GM21529 (cell line): Measurements from ENCODE around the gene CORO1C.

Experiments used
- ATAC-seq: cut with Tn5 transposase; IDR thresholded peaks from one replicate; pipeline ENCODE4 v1.9.1; 2021; ENCODE audit not compliant: unreplicated experiment

The CORO1C gene

DNA sequence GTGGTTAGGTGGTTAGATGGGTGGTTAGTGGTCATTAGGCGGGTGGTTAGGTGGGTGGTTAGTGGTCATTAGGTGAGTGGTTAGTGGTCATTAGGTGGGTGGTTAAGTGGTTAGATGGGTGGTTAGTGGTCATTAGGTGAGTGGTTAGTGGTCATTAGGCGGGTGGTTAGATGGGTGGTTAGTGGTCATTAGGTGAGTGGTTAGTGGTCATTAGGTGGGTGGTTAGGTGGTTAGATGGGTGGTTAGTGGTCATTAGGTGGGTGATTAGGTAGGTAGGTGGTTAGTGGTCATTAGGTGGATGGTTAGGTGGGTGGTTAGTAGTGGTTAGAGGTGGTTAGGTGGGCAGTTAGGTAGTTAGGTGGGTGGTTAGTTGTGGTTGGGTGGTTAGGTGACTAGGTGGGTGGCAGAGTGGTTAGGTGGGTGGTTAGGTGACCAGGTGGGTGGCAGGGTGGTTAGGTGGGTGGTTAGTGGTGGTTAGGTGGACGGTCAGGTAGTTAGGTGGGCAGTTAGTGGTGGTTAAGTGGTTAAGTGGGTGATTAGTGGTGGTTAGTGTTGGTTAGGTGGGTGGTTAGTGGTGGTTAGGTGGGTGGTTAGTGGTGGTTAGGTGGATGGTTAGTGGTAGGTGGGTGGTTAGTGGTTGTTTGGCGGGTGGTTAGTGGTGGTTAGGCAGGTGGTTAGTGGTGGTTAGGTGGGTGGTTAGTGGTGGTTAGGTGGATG lies 125.5 kb downstream of the CORO1C start:
- no peak for ATAC-seq

GRCh38 chr12:108605000-108605689 lies 126.2 kb downstream of the CORO1C start:
- no peak for ATAC-seq

DNA sequence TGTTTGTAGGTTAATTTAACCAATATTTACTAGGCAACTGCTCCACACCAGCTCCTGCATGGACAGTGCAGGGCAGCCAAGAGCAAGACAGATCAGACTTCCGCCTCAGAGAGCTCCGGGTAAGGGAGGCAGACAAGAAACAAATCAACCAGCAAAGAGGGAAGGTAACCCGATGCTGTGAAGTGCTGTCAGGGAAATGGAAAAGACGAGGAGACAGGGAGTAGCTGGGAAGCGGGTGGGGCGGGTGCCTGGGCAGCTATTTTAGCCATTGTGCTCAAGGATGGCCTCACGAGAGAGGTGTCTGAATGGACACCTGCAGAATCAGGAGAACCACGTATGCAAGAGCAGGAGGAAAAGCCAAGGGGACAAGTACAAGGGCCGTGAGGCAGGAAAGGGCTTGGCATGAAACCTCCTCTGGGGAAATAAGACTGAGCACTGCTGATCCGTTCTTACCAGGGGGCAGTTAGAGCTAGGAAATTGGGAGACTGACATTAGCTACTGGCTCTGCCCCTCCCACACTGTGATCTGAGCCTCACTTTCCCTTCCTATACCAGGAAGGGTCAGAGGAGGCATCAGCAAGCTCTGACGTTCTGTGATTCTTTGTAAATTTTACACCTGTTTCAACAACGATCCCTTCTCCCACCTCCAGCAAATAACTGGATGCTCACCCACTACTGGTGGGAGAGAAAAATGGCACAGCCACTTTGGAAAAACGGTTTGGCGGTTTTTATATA lies 126.9 kb downstream of the CORO1C start:
- no peak for ATAC-seq

DNA sequence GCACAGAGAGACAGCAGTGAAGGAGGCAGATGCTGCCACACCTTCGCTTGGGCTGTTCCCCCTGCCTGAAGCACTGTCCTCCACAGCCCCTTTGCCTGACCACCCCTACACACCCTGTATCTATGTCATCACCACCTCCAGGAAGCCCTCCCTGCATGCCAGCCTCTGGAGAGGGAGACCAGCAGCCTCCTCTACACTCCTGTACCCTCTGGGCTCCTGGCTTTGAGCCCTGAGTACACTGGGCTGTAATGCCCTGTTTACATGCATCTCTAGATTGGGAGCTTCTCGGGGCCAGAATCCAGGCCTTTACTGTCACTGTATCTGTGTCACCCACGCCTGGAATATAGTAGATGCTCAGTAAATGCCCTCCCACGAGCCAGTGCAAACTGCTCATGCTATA lies 127.6 kb downstream of the CORO1C start:
- ATAC-seq, result no peak

DNA sequence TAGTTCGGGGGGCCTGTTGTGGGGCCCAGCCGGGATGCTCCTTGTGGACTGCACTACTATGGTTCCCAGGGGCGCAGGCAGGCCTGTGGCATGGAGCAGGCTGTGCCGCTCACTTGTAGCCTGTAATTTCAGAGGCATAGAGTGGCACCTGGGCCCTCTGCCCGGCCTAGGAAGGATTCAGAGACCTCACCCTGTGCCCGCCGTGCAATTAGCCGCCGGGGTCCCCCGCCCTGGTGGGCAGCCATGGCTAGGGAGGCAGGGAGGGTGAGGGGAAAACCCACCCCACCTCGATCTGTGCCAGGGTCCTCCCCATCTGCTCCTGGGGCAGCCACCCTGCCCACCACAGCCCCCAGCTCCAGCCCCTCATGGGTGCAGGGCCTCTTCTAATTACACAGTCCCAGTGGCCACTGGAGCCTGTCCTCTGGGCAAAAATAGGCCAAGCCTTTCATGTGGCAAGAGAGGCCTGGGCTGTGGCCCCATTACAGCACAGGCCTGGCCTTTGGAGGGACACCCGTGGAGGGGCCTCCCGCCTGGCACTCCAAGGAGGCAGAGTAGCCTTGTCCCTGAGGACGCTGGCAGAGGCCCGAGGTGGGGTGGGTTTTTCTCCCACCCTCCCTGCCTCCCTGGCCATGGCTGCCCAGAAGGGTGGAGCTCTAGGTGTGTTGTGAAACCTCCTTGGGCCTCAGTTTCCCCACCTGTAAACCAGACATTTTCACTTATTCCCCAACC lies 128.2 kb downstream of the CORO1C start:
- no peak for ATAC-seq

DNA sequence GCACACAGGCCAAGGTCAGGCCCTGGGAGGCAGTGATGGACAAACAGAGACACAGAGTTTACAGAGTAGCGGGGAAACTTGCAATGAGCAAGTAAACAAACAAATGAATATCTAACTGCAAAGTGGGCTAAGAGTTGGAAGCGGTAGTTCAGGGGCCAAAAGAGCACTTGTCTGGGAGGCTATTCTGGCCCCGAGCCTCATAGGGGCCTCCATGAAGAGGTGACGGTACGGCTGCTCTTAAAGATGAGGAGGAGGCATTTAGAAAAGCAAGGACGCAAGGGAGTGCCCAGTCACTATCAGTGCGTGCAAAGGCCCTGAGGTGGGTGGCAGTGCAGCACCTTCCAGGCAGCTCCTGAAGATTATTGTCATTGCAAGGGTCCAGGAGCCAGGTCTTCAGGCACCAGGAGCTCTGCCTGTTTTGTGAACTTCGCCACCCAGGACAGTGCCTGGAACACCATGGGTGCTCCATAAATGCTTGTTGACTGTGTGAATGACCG lies 129.1 kb downstream of the CORO1C start:
- ATAC-seq, result no peak

- no peak for ATAC-seq
These were observed 130.7 kb downstream of the CORO1C start for GRCh38 chr12:108600702-108601007.

- ATAC-seq, result no peak
These were observed 131.2 kb downstream of the CORO1C start for GRCh38 chr12:108599948-108600701.

GRCh38 chr12:108599541-108599940 lies 131.8 kb downstream of the CORO1C start:
- no peak for ATAC-seq

- no peak for ATAC-seq
These were observed 132.6 kb downstream of the CORO1C start for GRCh38 chr12:108598553-108599250.

GRCh38 chr12:108597559-108598471 lies 133.5 kb downstream of the CORO1C start, which contains the start of gene TMEM119:
TSS of gene TMEM119 (minus strand) at chr12:108598084. CDS start at chr12:108592383, 5,701 bp downstream.
- ATAC-seq, result no peak

DNA sequence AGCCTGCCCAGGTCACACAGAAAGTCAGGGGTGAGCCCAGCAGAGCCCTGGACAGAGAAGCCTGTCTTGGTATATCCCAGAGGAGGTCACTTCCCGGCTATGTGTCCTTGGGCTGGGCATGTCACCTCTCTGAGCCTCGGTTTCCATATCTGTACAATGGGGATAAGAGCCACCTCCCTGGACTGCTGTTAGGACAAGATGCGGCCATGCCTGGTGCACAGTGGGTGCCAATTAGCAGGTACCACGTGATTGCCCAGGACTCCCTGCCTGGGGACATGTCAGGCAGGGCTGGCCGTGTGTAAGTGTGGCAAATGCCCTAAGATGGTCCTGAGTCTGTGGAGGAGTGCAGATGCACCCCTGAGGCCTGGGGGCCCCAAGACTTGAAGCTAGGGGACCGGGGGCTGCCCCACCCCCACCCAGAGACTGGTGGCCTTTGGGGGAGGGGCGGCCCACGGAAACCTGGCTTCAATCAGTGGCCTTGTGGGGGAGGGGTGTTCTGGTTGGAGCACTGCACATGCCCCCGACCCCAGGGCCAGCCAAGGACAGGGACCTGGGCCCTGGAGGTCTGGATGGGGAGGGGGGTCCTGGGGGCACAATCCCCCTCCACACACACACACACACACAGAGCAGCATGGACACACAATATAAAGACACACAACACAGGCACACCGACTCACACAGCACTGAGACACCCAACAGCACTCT lies 134.3 kb downstream of the CORO1C start:
- no peak for ATAC-seq

GRCh38 chr12:108595711-108596647 lies 135.3 kb downstream of the CORO1C start:
- ATAC-seq, result no peak
